PFSK-1 (cell line): Measurements from ENCODE around the gene DCTN1.

Experiments used
- FOXP2 ChIP-seq: optimal IDR thresholded peaks from 2 replicates; pipeline ENCODE3; 2011; ENCODE audit warnings: borderline replicate concordance, control low read depth, inconsistent platforms; ENCODE audit not compliant: insufficient read depth; ENCODE audit errors: extremely low read length, extremely low read depth
- POLR2AphosphoS5 ChIP-seq: IDR thresholded peaks from 2 replicates; pipeline ENCODE4 v1.6.1; 2012; ENCODE audit warnings: low read depth, mild to moderate bottlenecking, control low read depth, low read length, moderate library complexity
- REST ChIP-seq, 2 experiments: IDR thresholded peaks; 2 replicates each; pipeline versions ENCODE4 v1.6.1 to v1.8.0; 2011 to 2012; ENCODE audit warnings: low read depth in 2 of 2, low read length in 2 of 2, control low read depth in 1 of 2, inconsistent platforms in 1 of 2, mild to moderate bottlenecking in 1 of 2, moderate library complexity in 1 of 2; ENCODE audit not compliant: insufficient read depth in 1 of 2
- SIN3A ChIP-seq: IDR thresholded peaks from 2 replicates; pipeline ENCODE4 v1.6.1; 2012; ENCODE audit warnings: mild to moderate bottlenecking, low read length, moderate library complexity, borderline replicate concordance; ENCODE audit not compliant: insufficient read depth
- TAF1 ChIP-seq: IDR thresholded peaks from 2 replicates; pipeline ENCODE4 v1.6.1; 2012; ENCODE audit warnings: low read length, control low read depth, borderline replicate concordance; ENCODE audit not compliant: insufficient read depth

GRCh38 chr2:74314107-74314506 lies 66.0 kb downstream of the DCTN1 start:
- TF ChIP-seq TAF1 (no peak), SIN3A (no peak), POLR2AphosphoS5 (no peak), REST (IDR thresholded peaks at IDR 0.05; ENCODE audit: insufficient read depth in 1 of 2, low read depth in 2 of 2, low read length in 2 of 2) (no peak), FOXP2 (no peak)
